ENCODE data around the gene RCC1.
"Not testable (repeated sequence)": the region's sequence is repeated elsewhere in the genome, so short reads cannot be mapped to it uniquely, and the experiment has no call there.

GRCh38 chr1:28479497-28479896, 26.3 kb upstream of the RCC1 start:
- TF ChIP-seq POLR2AphosphoS5, CTCF (IDR thresholded peaks at IDR 0.05): not testable (repeated sequence)
